A549 (cell line): Measurements from ENCODE around the gene BCLAF1. TPM values are rescaled to one million over a fixed set of nuclear protein-coding genes. Genes with fewer than 3 reads are reported as not detected.

ENCODE experiments used
- CBX8 ChIP-seq: fragments of 200-600 bp; sonication (generic); IDR thresholded peaks from 2 replicates; pipeline ENCODE4 v1.6.1; 2016
- CHD4 ChIP-seq: fragments of 200-600 bp; sonication (generic); IDR thresholded peaks from 2 replicates; pipeline ENCODE4 v1.6.1; 2016; ENCODE audit warnings: antibody characterized with exemption, mild to moderate bottlenecking, borderline replicate concordance
- EHF ChIP-seq: fragments of 250-450 bp; sonication (Bioruptor Pico); IDR thresholded peaks from 2 replicates; pipeline ENCODE4 v1.5.0; 2020; ENCODE audit warnings: mild to moderate bottlenecking
- ESRRA ChIP-seq: fragments of 150-350 bp; IDR thresholded peaks from 2 replicates; pipeline ENCODE4 v1.6.1; 2014; ENCODE audit warnings: mild to moderate bottlenecking, low read length, borderline replicate concordance
- GATA3 ChIP-seq: IDR thresholded peaks from 2 replicates; pipeline ENCODE4 v1.6.1; 2012; ENCODE audit warnings: borderline replicate concordance
- MAFK ChIP-seq: fragments of 450-650 bp; IDR thresholded peaks from 2 replicates; pipeline ENCODE4 v1.6.1; 2014; ENCODE audit not compliant: partially characterized antibody
- MYC ChIP-seq: IDR thresholded peaks from 2 replicates; pipeline ENCODE4 v1.6.1; 2012; ENCODE audit warnings: mild to moderate bottlenecking, inconsistent platforms, low read length, improper control_type of control experiment, borderline replicate concordance
- NFE2L2 ChIP-seq: fragments of 150-350 bp; conservative IDR thresholded peaks from 2 replicates; pipeline ENCODE4 v1.6.1; 2014; ENCODE audit warnings: low read length
- NR3C1 ChIP-seq: fragments of >200 bp; sonication (Bioruptor Twin); formaldehyde crosslinking; IDR thresholded peaks from 3 replicates; pipeline ENCODE4 v1.6.1; 2017
- PHF8 ChIP-seq: fragments of 200-600 bp; sonication (generic); IDR thresholded peaks from 2 replicates; pipeline ENCODE4 v1.6.1; 2016; ENCODE audit warnings: low read depth, mild to moderate bottlenecking, antibody characterized with exemption, moderate library complexity, borderline replicate concordance
- POLR2A ChIP-seq: IDR thresholded peaks from 2 replicates; pipeline ENCODE4 v1.6.1; 2012; ENCODE audit warnings: mild to moderate bottlenecking, low read length
- RAD21 ChIP-seq, 2 experiments: fragments of >200 bp in 1 of 2; sonication (Bioruptor Twin) in 1 of 2; formaldehyde crosslinking in 1 of 2; IDR thresholded peaks in 1 of 2; conservative IDR thresholded peaks in 1 of 2; 2 replicates in 1 of 2; 3 replicates in 1 of 2; pipeline ENCODE4 v1.6.1; 2012 to 2018; ENCODE audit warnings: inconsistent platforms in 1 of 2
- RARB ChIP-seq: fragments of 250-450 bp; sonication (Bioruptor Pico); IDR thresholded peaks from 2 replicates; pipeline ENCODE4 v1.8.0; 2021; ENCODE audit warnings: mild to moderate bottlenecking, moderate library complexity
- RCOR1 ChIP-seq: fragments of 150-350 bp; IDR thresholded peaks from 2 replicates; pipeline ENCODE4 v1.6.1; 2014; ENCODE audit warnings: antibody characterized with exemption, low read length, low read depth
- RNF2 ChIP-seq: fragments of 200-600 bp; sonication (generic); IDR thresholded peaks from 2 replicates; pipeline ENCODE4 v1.6.1; 2016; ENCODE audit warnings: low read depth, mild to moderate bottlenecking, antibody characterized with exemption, moderate library complexity, borderline replicate concordance
- SMC3 ChIP-seq: fragments of >200 bp; sonication (Bioruptor Twin); formaldehyde crosslinking; IDR thresholded peaks from 3 replicates; pipeline ENCODE4 v1.6.1; 2018; ENCODE audit warnings: inconsistent platforms
- SREBF2 ChIP-seq: fragments of 450-650 bp; IDR thresholded peaks from 2 replicates; pipeline ENCODE4 v1.6.1; 2014; ENCODE audit warnings: mild to moderate bottlenecking, moderate library complexity
- TFCP2L1 ChIP-seq: fragments of 250-450 bp; sonication (Bioruptor Pico); IDR thresholded peaks from 2 replicates; pipeline ENCODE4 v1.5.0; 2021; ENCODE audit warnings: mild to moderate bottlenecking
- TP53 ChIP-seq: fragments of 250-450 bp; sonication (Bioruptor Pico); IDR thresholded peaks from 2 replicates; pipeline ENCODE4 v1.5.0; 2021; ENCODE audit warnings: mild to moderate bottlenecking, moderate library complexity
- ZFP36 ChIP-seq: fragments of 450-650 bp; IDR thresholded peaks from 2 replicates; pipeline ENCODE4 v1.6.1; 2014; ENCODE audit warnings: borderline replicate concordance; ENCODE audit not compliant: partially characterized antibody
- ZSCAN20 ChIP-seq: fragments of 250-450 bp; sonication (Bioruptor Pico); IDR thresholded peaks from 2 replicates; pipeline ENCODE4 v1.8.0; 2022; ENCODE audit warnings: mild to moderate bottlenecking, moderate library complexity
- polyA plus RNA-seq, 4 experiments: library from polyadenylated mRNA; depleted of rRNA in 3 of 4; stranded (reverse); fragments of >200 nt; fragmentation: RNase III in 1 of 4; extraction: RNeasy Plus Mini Kit Qiagen cat#74134 plus additional on column Dnase treatment in 1 of 4; gene quantifications; 2 replicates in 3 of 4; 3 replicates in 1 of 4; pipeline ENCODE4 v1.2.3, GENCODE V29; 2011 to 2017
- TF ChIP-seq, protein P1 (sequence below): fragments of 450-650 bp; IDR thresholded peaks from 2 replicates; pipeline ENCODE4 v1.6.1; 2014; ENCODE audit warnings: antibody characterized with exemption
- TF ChIP-seq, protein P2 (sequence below): IDR thresholded peaks from 2 replicates; pipeline ENCODE4 v1.6.1; 2012; ENCODE audit warnings: low read depth, borderline replicate concordance
- TF ChIP-seq, protein P3 (sequence below): IDR thresholded peaks from 2 replicates; pipeline ENCODE4 v1.6.1; 2012
- TF ChIP-seq, protein P4 (sequence below): fragments of 200-600 bp; sonication (generic); IDR thresholded peaks from 2 replicates; pipeline ENCODE4 v1.6.1; 2016; ENCODE audit warnings: antibody characterized with exemption, mild to moderate bottlenecking, moderate library complexity

The BCLAF1 gene
- polyA plus RNA-seq, 2 of the 4 experiments (the other 2 are of a cell fraction) = 96.0 to 122 TPM

DNA sequence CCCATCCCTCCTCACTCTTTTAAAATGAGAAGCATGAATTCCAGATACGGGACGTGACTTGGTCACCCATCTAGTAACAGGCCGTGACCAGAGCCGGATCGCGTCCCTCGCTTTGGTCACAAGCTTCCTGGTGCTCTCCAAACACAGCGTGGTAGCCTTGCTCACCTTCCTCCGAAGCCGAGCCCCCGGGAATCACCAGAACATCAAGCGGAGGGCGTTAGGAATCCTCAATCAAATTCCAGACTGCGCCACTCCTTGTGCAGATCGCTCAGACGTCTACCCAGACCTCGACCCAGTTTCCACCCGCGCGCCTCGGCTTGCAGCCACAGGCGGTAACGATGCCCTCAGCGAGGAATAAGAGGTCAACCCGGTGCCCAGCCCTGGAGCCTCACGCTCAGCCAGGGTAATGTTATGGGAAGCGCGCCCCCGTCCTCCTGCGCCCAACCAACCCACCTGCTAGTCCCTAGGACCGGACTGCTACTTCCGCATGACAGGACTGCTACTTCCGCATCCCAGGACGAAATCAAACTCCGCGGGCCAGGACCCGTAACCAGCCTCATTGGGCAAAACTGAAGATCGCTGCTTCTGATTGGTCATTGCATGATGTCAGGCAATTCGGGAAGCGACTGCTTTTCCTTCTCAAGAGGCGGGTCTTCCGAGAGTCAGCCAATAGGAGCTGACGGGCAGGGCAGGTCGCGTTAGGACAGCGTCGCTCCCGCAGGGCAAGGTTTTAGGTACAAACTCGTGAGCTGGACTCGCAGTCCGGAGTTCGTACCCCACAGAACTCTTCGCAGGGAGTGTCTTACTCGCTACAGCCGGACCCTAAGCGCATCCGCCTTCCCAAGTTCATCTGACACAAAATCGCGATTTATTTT lies 39.6 kb downstream of the BCLAF1 start, which contains the start of gene MTFR2 (continued):
- TF ChIP-seq, protein P1, sequence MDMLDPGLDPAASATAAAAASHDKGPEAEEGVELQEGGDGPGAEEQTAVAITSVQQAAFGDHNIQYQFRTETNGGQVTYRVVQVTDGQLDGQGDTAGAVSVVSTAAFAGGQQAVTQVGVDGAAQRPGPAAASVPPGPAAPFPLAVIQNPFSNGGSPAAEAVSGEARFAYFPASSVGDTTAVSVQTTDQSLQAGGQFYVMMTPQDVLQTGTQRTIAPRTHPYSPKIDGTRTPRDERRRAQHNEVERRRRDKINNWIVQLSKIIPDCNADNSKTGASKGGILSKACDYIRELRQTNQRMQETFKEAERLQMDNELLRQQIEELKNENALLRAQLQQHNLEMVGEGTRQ = no peak
- TF ChIP-seq RCOR1 (no peak), EHF (CRISPR knock-in tag) (no peak), SREBF2 (no peak), MYC (no peak), CBX8 (no peak), GATA3 (no peak), RAD21 (conservative IDR thresholded peaks at IDR 0.05 in 1 of 2, IDR thresholded peaks at IDR 0.05 in 1 of 2) (no peak), POLR2A (peak; percentile 50), ESRRA (no peak), MAFK (no peak), NFE2L2 (no peak), TP53 (peak; percentile 61; the same call in 1 of the 2 replicates), SMC3 (no peak), CHD4 (no peak), ZSCAN20 (CRISPR knock-in tag) (no peak), RNF2 (no peak), ZFP36 (no peak), TFCP2L1 (CRISPR knock-in tag) (peak; percentile 74; the same call in 1 of the 2 replicates), NR3C1 (no peak), PHF8 (no peak), RARB (CRISPR knock-in tag) (peak; percentile 56; the same call in 1 of the 2 replicates)
- TF ChIP-seq, protein P2, sequence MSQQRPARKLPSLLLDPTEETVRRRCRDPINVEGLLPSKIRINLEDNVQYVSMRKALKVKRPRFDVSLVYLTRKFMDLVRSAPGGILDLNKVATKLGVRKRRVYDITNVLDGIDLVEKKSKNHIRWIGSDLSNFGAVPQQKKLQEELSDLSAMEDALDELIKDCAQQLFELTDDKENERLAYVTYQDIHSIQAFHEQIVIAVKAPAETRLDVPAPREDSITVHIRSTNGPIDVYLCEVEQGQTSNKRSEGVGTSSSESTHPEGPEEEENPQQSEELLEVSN = no peak
- TF ChIP-seq, protein P3, sequence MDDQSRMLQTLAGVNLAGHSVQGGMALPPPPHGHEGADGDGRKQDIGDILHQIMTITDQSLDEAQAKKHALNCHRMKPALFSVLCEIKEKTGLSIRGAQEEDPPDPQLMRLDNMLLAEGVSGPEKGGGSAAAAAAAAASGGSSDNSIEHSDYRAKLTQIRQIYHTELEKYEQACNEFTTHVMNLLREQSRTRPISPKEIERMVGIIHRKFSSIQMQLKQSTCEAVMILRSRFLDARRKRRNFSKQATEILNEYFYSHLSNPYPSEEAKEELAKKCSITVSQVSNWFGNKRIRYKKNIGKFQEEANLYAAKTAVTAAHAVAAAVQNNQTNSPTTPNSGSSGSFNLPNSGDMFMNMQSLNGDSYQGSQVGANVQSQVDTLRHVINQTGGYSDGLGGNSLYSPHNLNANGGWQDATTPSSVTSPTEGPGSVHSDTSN = peak; percentile 47; the same call in 1 of the 2 replicates
- TF ChIP-seq, protein P4, sequence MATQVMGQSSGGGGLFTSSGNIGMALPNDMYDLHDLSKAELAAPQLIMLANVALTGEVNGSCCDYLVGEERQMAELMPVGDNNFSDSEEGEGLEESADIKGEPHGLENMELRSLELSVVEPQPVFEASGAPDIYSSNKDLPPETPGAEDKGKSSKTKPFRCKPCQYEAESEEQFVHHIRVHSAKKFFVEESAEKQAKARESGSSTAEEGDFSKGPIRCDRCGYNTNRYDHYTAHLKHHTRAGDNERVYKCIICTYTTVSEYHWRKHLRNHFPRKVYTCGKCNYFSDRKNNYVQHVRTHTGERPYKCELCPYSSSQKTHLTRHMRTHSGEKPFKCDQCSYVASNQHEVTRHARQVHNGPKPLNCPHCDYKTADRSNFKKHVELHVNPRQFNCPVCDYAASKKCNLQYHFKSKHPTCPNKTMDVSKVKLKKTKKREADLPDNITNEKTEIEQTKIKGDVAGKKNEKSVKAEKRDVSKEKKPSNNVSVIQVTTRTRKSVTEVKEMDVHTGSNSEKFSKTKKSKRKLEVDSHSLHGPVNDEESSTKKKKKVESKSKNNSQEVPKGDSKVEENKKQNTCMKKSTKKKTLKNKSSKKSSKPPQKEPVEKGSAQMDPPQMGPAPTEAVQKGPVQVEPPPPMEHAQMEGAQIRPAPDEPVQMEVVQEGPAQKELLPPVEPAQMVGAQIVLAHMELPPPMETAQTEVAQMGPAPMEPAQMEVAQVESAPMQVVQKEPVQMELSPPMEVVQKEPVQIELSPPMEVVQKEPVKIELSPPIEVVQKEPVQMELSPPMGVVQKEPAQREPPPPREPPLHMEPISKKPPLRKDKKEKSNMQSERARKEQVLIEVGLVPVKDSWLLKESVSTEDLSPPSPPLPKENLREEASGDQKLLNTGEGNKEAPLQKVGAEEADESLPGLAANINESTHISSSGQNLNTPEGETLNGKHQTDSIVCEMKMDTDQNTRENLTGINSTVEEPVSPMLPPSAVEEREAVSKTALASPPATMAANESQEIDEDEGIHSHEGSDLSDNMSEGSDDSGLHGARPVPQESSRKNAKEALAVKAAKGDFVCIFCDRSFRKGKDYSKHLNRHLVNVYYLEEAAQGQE = no peak
